Right lobe of liver (tissue), 4 donors: ENCODE data around the gene RTL3.

ENCODE experiments used
- CTCF ChIP-seq, 4 donors: fragments of 200-600 bp in 3 of 4; fragments of 450-650 bp in 1 of 4; IDR thresholded peaks; one replicate each; pipeline versions ENCODE4 v1.5.1 to v1.8.0; 2016 to 2022; ENCODE audit warnings: antibody characterized with exemption in 4 of 4, mild to moderate bottlenecking in 2 of 4
- POLR2A ChIP-seq: fragments of 450-650 bp; IDR thresholded peaks from one replicate; pipeline ENCODE4 v1.6.1; 2017; ENCODE audit warnings: antibody characterized with exemption, mild to moderate bottlenecking
- donor health status: DM: no; HTN: no; CAD: no.
- donor health status: DM: no; HTN: no; CAD: no.
- donor health status: DM: no; HTN: yes; CAD: no.

GRCh38 chrX:78619834-78620233, 39.3 kb downstream of the RTL3 start:
- TF ChIP-seq POLR2A (no peak), CTCF (IDR thresholded peaks at IDR 0.05) (no peak)
